ENCODE results near the gene EIF1B. TPM values are rescaled to one million over a fixed set of nuclear protein-coding genes. Genes with fewer than 3 reads are reported as not detected.

EIF1B gene
- total and polyA plus RNA-seq, 2 of the 13 experiments (the other 11 are each of a cell fraction or from before 2014, with no cell fraction given), result 12.7 to 29.1 TPM

DNA sequence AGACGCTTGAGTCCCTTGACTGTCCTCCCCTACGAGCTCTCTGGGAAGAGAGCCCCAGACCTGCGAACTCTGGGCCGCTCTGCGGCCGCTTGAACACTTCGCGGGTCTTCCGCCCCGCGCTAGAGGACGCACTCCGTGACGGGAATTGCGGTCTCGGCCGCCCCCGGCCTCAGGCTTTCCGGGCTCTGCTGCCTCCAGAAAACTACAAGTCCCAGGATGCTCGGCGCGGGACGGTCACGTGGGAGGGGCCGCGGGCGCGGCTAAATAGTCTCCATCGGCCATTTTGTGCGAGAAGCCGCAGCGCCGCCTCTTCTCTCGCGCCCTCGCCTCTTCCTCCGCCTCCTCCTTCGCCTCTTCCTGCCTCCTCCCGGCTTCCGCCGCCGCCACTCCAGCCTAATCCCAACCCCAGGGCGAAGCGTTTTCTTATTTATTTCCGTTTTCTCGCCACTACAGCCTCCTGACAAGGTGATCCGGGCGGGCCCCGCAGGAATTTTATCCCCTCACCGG lies at the start of gene EIF1B (continued):
- TF ChIP-seq SIN3A (IDR thresholded peaks at IDR 0.05; ENCODE audit: borderline replicate concordance, low read depth, low read length) (peak; percentile 65; the same call in 1 of the 2 replicates), PRMT3 (CRISPR knock-in tag; IDR thresholded peaks at IDR 0.05; ENCODE audit: borderline replicate concordance, low read depth) (no peak), ZNF564 (CRISPR knock-in tag; IDR thresholded peaks at IDR 0.05) (no peak), E2F2 (CRISPR knock-in tag; IDR thresholded peaks at IDR 0.05; ENCODE audit: borderline replicate concordance) (no peak), NFE2L2 (IDR thresholded peaks at IDR 0.05; ENCODE audit: low read length) (no peak), ZFP36L1 (CRISPR knock-in tag; IDR thresholded peaks at IDR 0.05) (no peak), NPAS2 (CRISPR knock-in tag; IDR thresholded peaks at IDR 0.05; ENCODE audit: borderline replicate concordance) (no peak), ZNF724P (CRISPR knock-in tag; IDR thresholded peaks at IDR 0.05; ENCODE audit: borderline replicate concordance) (no peak), ZSCAN29 (CRISPR knock-in tag; conservative IDR thresholded peaks at IDR 0.05) (no peak), ZNF530 (CRISPR knock-in tag; IDR thresholded peaks at IDR 0.05; ENCODE audit: low read depth) (no peak), ZNF7 (CRISPR knock-in tag; IDR thresholded peaks at IDR 0.05) (no peak), ISX (CRISPR knock-in tag; conservative IDR thresholded peaks at IDR 0.05) (no peak), PITX1 (CRISPR knock-in tag; IDR thresholded peaks at IDR 0.05) (peak; percentile 55; the same call in 1 of the 2 replicates), TARDBP (CRISPR knock-in tag; IDR thresholded peaks at IDR 0.05) (0 out of 2 replicates have a peak, but pooled peaks have one; percentile 35), FOXK1 (CRISPR knock-in tag; IDR thresholded peaks at IDR 0.05; ENCODE audit: borderline replicate concordance, low read depth) (peak; percentile 54), STAT6 (CRISPR knock-in tag; IDR thresholded peaks at IDR 0.05; ENCODE audit: borderline replicate concordance) (peak; percentile 82; the same call in 1 of the 2 replicates), TEAD2 (CRISPR knock-in tag; IDR thresholded peaks at IDR 0.05) (no peak), CENPT (CRISPR knock-in tag; IDR thresholded peaks at IDR 0.05; ENCODE audit: low read depth) (no peak), JUN (CRISPR knock-in tag; IDR thresholded peaks at IDR 0.05) (no peak), ZNF772 (CRISPR knock-in tag; IDR thresholded peaks at IDR 0.05) (peak; percentile 73), ZNF496 (CRISPR knock-in tag; IDR thresholded peaks at IDR 0.05; ENCODE audit: insufficient replicate concordance) (no peak), ZNF431 (CRISPR knock-in tag; IDR thresholded peaks at IDR 0.05; ENCODE audit: borderline replicate concordance, low read depth) (no peak), ZNF501 (CRISPR knock-in tag; IDR thresholded peaks at IDR 0.05) (peak; percentile 80), HDAC1 (CRISPR knock-in tag; IDR thresholded peaks at IDR 0.05) (no peak; the same call in none of the 2 replicates), HOXA5 (CRISPR knock-in tag; IDR thresholded peaks at IDR 0.05) (no peak), CHCHD3 (CRISPR knock-in tag; IDR thresholded peaks at IDR 0.05) (no peak)

Data from HepG2 (cell line).